H1 (cell line): ENCODE data around the gene NAP1L5. TPM values are rescaled to one million over a fixed set of nuclear protein-coding genes. Genes with fewer than 3 reads are reported as not detected.

ENCODE experiments used
- CTCF ChIA-PET: fragments of 300-600 bp; sonication (Branson Sonifier 250); formaldehyde crosslinking; loops from one replicate; lab custom pipeline; 2021; ENCODE audit not compliant: partially characterized antibody; lab: Charles Lee
- POLR2A ChIA-PET: fragments of 300-600 bp; sonication (Branson Sonifier 250); formaldehyde crosslinking; loops from one replicate; lab custom pipeline; 2021; ENCODE audit warnings: inconsistent platforms; ENCODE audit not compliant: partially characterized antibody; lab: Charles Lee
- DNase-seq, 2 experiments: peaks; one replicate each; pipeline versions ENCODE4 v3.0.0 to v3.0.0-alpha.2; 2010 to 2022; ENCODE audit warnings: low spot score in 2 of 2, low read depth in 1 of 2, mixed read lengths in 1 of 2
- FAIRE-seq: peaks from 2 replicates; lab custom pipeline; 2011; peaks lifted over from hg19 to GRCh38; lab: Jason Lieb, UNC
- H2AFZ ChIP-seq: 2 replicates; pipeline ENCODE4 v1.8.1; 2012; ENCODE audit warnings: low read length, inconsistent platforms
- H2AK5ac ChIP-seq: 2 replicates; pipeline ENCODE4 v1.6.1; 2013; ENCODE audit warnings: low read depth, low read length
- H2BK120ac ChIP-seq: replicated peaks from 2 replicates; pipeline ENCODE3; 2013; ENCODE audit warnings: low read depth, low read length, inconsistent platforms
- H2BK12ac ChIP-seq: 2 replicates; pipeline ENCODE4 v1.6.1; 2013; ENCODE audit warnings: low read depth, low read length
- H2BK15ac ChIP-seq: 2 replicates; pipeline ENCODE4 v1.6.1; 2013; ENCODE audit warnings: low read length
- H2BK20ac ChIP-seq: 2 replicates; pipeline ENCODE4 v1.6.1; 2013; ENCODE audit warnings: low read length
- H2BK5ac ChIP-seq: 2 replicates; pipeline ENCODE4 v1.6.1; 2013; ENCODE audit warnings: low read depth, low read length
- H3K14ac ChIP-seq: 2 replicates; pipeline ENCODE4 v1.6.1; 2013; ENCODE audit warnings: inconsistent platforms; ENCODE audit not compliant: insufficient read length
- H3K18ac ChIP-seq: 2 replicates; pipeline ENCODE4 v1.6.1; 2013; ENCODE audit warnings: low read length; ENCODE audit errors: extremely low read depth
- H3K23ac ChIP-seq: 2 replicates; pipeline ENCODE4 v1.6.1; 2013; ENCODE audit warnings: inconsistent platforms; ENCODE audit not compliant: insufficient read length
- H3K23me2 ChIP-seq: 2 replicates; pipeline ENCODE4 v1.6.1; 2013; ENCODE audit warnings: low read depth, low read length
- H3K27ac ChIP-seq: 2 replicates; pipeline ENCODE4 v1.6.1; 2011; ENCODE audit warnings: low read depth, low read length, inconsistent platforms
- H3K27me3 ChIP-seq, 4 experiments: replicated peaks in 1 of 4; 1 replicate in 1 of 4; 2 replicates in 3 of 4; pipeline versions ENCODE4 v1.6.1 to v1.8.1; 2011 to 2013; ENCODE audit warnings: low read length in 3 of 4, mild to moderate bottlenecking in 3 of 4, inconsistent platforms in 2 of 4, mixed read lengths in 2 of 4, moderate library complexity in 1 of 4; ENCODE audit not compliant: control insufficient read depth in 3 of 4, insufficient read depth in 3 of 4; ENCODE audit errors: extremely low read depth in 1 of 4
- H3K36me3 ChIP-seq, 4 experiments: 2 replicates each; pipeline versions ENCODE4 v1.6.1 to v1.8.1; 2011 to 2013; ENCODE audit warnings: mild to moderate bottlenecking in 4 of 4, low read length in 3 of 4, moderate library complexity in 2 of 4, control low read depth in 1 of 4, inconsistent platforms in 1 of 4; ENCODE audit not compliant: insufficient read depth in 4 of 4, control insufficient read depth in 2 of 4
- H3K4ac ChIP-seq: replicated peaks from 2 replicates; pipeline ENCODE3; 2013; ENCODE audit warnings: low read length, low read depth, mixed read lengths, inconsistent platforms; ENCODE audit not compliant: insufficient read length
- H3K4me1 ChIP-seq, 4 experiments: replicated peaks in 1 of 4; 1 replicate in 1 of 4; 2 replicates in 3 of 4; pipeline versions ENCODE4 v1.6.1 to v1.8.1; 2011 to 2013; ENCODE audit warnings: low read length in 3 of 4, inconsistent platforms in 2 of 4, mixed read lengths in 1 of 4; ENCODE audit not compliant: insufficient read depth in 4 of 4, control insufficient read depth in 3 of 4
- H3K4me2 ChIP-seq, 2 experiments: 2 replicates each; pipeline versions ENCODE4 v1.6.1 to v1.8.1; 2011 to 2013; ENCODE audit warnings: low read depth in 2 of 2, low read length in 2 of 2, control low read depth in 1 of 2, inconsistent platforms in 1 of 2, mild to moderate bottlenecking in 1 of 2; ENCODE audit not compliant: insufficient read depth in 1 of 2
- H3K4me3 ChIP-seq, 4 experiments: fragments of 200-600, 300-600 bp in 1 of 4; sonication (generic), shearing (Covaris generic), sonication (Bioruptor Twin) in 1 of 4; 2 replicates each; pipeline versions ENCODE4 v1.5.1 to v1.8.1; 2011 to 2016; ENCODE audit warnings: low read length in 4 of 4, low read depth in 3 of 4, control low read depth in 2 of 4, inconsistent platforms in 2 of 4, mild to moderate bottlenecking in 2 of 4, mixed read lengths in 1 of 4, moderate library complexity in 1 of 4; ENCODE audit not compliant: insufficient read depth in 2 of 4; ENCODE audit errors: extremely low read depth in 1 of 4
- H3K56ac ChIP-seq: replicated peaks from 2 replicates; pipeline ENCODE3; 2013; ENCODE audit warnings: low read depth, mild to moderate bottlenecking, mixed read lengths, low read length, inconsistent platforms; ENCODE audit not compliant: insufficient read length
- H3K79me1 ChIP-seq: 2 replicates; pipeline ENCODE4 v1.6.1; 2013; ENCODE audit warnings: low read depth, low read length, control low read depth
- H3K79me2 ChIP-seq, 2 experiments: 2 replicates each; pipeline versions ENCODE4 v1.6.1 to v1.8.1; 2012 to 2013; ENCODE audit warnings: low read length in 2 of 2, mild to moderate bottlenecking in 2 of 2, inconsistent platforms in 1 of 2; ENCODE audit not compliant: insufficient read depth in 2 of 2, control insufficient read depth in 1 of 2
- H3K9ac ChIP-seq, 4 experiments: replicated peaks in 1 of 4; 1 replicate in 1 of 4; 2 replicates in 3 of 4; pipeline versions ENCODE4 v1.6.1 to v1.8.1; 2011 to 2013; ENCODE audit warnings: low read depth in 3 of 4, low read length in 3 of 4, control low read depth in 2 of 4, mild to moderate bottlenecking in 2 of 4, moderate library complexity in 2 of 4, inconsistent platforms in 1 of 4; ENCODE audit errors: extremely low read depth in 1 of 4
- H3K9me3 ChIP-seq, 2 experiments: 2 replicates each; pipeline versions ENCODE4 v1.6.1 to v1.8.1; 2012 to 2013; ENCODE audit warnings: mild to moderate bottlenecking in 2 of 2, moderate library complexity in 2 of 2, control low read depth in 1 of 2, inconsistent platforms in 1 of 2, low read depth in 1 of 2, low read length in 1 of 2, mixed read lengths in 1 of 2; ENCODE audit not compliant: insufficient read depth in 2 of 2
- H4K20me1 ChIP-seq, 2 experiments: replicated peaks in 1 of 2; 2 replicates each; pipeline versions ENCODE3 to v1.8.1; 2011 to 2013; ENCODE audit warnings: inconsistent platforms in 2 of 2, low read length in 2 of 2, mild to moderate bottlenecking in 1 of 2; ENCODE audit not compliant: insufficient read depth in 2 of 2, control insufficient read depth in 1 of 2
- H4K5ac ChIP-seq: 2 replicates; pipeline ENCODE4 v1.6.1; 2013; ENCODE audit warnings: low read length, low read depth, mixed read lengths, inconsistent platforms; ENCODE audit not compliant: insufficient read length
- H4K8ac ChIP-seq: 2 replicates; pipeline ENCODE4 v1.8.0; 2013; ENCODE audit warnings: mild to moderate bottlenecking, moderate library complexity, low read length, inconsistent platforms; ENCODE audit not compliant: insufficient read depth; ENCODE audit errors: extremely low read depth
- H4K91ac ChIP-seq: replicated peaks from 2 replicates; pipeline ENCODE3; 2013; ENCODE audit warnings: low read length, mixed read lengths, inconsistent platforms; ENCODE audit not compliant: insufficient read length
- WGBS, 2 experiments: shearing (Covaris generic) in 1 of 2; methylation state at CpG; one replicate each; pipeline versions ENCODE4 v1.1.6 to v1.1.7; 2013 to 2015; ENCODE audit warnings: low lambda C conversion rate in 2 of 2, mixed read lengths in 2 of 2, inconsistent platforms in 1 of 2, low coverage in 1 of 2, missing lambda C conversion rate in 1 of 2; ENCODE audit not compliant: insufficient replicate concordance in 2 of 2, insufficient coverage in 1 of 2, insufficient read length in 1 of 2; ENCODE audit errors: extremely low coverage in 1 of 2, missing lambda C conversion rate in 1 of 2; 5-methylcytosine and 5-hydroxymethylcytosine counted together
- polyA plus RNA-seq, 7 experiments: library from polyadenylated mRNA; depleted of rRNA in 3 of 7; stranded (reverse) in 5 of 7; unstranded in 2 of 7; fragments of >200 nt in 5 of 7; fragments of 200-250 nt in 2 of 7; gene quantifications; 1 replicate in 5 of 7; 2 replicates in 1 of 7; 4 replicates in 1 of 7; pipeline versions ENCODE4 v1.2.1 to v1.2.3, GENCODE V29; 2011 to 2013; ENCODE audit warnings: missing spikeins in 2 of 7, mixed read lengths in 2 of 7
- total RNA-seq: library from RNA; stranded (reverse); fragmentation: NEBNext Ultra II Directional; extraction: Animal tissue kit (Norgen Biotek cat#: 25700); gene quantifications from 2 replicates; pipeline ENCODE4 v1.2.1, GENCODE V29; 2021

The NAP1L5 gene
- total and polyA plus RNA-seq, 2 of the 8 experiments (the other 6 are each of a cell fraction or from before 2014, with no cell fraction given): 1.3 to 2.7 TPM

DNA sequence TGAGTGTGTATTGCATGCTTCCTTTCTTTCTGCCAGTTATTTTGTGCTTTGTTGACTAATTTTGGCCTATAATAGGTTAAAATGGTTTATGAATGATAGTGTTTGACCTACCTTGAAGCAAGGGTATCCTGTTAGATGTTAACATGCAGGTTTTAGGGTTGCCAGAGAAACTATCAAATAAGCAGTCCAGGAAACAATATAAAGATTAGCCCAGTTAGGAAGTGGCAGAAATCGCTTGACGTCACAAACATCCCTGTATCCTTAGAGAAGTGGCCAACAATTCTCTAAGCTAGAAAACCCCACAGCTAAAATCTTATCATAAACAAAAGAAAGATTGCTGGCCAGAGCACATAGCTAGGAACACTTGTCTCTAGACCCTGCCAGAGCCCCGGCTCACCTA is 3.8 kb downstream of the NAP1L5 start:
- no peak for FAIRE-seq
- CTCF ChIA-PET: interaction anchor here (0.7 kb wide), 1 partner anchor 21 kb away, joined by 3 read pairs; no protein-coding TSS in a partner anchor
- no peak overlapping the region for H2BK5ac ChIP-seq
- H3K23me2 ChIP-seq: peaks cover 3% of the 10 kb centered on the region; the same call in 1 of the 2 replicates
- no peak overlapping the region for H3K27ac ChIP-seq
- no peak overlapping the region for H3K23ac ChIP-seq
- no peak overlapping the region for H4K5ac ChIP-seq
- no peaks in the 10 kb centered on the region; a peak in 1 of 7 replicates for H3K4me1 ChIP-seq
- H2BK12ac ChIP-seq: no peak overlapping the region
- H4K91ac ChIP-seq: no peak overlapping the region
- H4K20me1 ChIP-seq: no peaks in the 10 kb centered on the region
- no peak overlapping the region for H2AK5ac ChIP-seq
- POLR2A ChIA-PET: no interaction called here
- no peak overlapping the region for H2BK120ac ChIP-seq
- H3K18ac ChIP-seq: no peak overlapping the region
- H4K8ac ChIP-seq: no peak overlapping the region
- H3K9me3 ChIP-seq: no peaks in the 10 kb centered on the region
- WGBS, 2 experiments: 96% methylated on average over 3 of the region's 3 CpGs; no CpG with 5 or more reads in 1 of the 2 experiments
- no peak overlapping the region for H3K4me2 ChIP-seq
- H3K56ac ChIP-seq: no peak overlapping the region
- H2BK20ac ChIP-seq: no peak overlapping the region
- H3K4me3 ChIP-seq: no peak overlapping the region
- no peak overlapping the region for H3K14ac ChIP-seq
- no peak overlapping the region for H2AFZ ChIP-seq
- no peak for DNase-seq
- H3K36me3 ChIP-seq: no peaks in the 10 kb centered on the region
- H3K79me1 ChIP-seq: no peaks in the 10 kb centered on the region
- no peak overlapping the region for H3K4ac ChIP-seq
- H3K27me3 ChIP-seq: peaks cover 0 to 4% (median 1%) of the 10 kb centered on the region in 4 experiments; a peak in 3 of 7 replicates
- no peaks in the 10 kb centered on the region for H3K79me2 ChIP-seq
- H2BK15ac ChIP-seq: no peak overlapping the region
- H3K9ac ChIP-seq: no peak overlapping the region
